ENCODE results near the gene CCDC170.

Gene CCDC170

DNA sequence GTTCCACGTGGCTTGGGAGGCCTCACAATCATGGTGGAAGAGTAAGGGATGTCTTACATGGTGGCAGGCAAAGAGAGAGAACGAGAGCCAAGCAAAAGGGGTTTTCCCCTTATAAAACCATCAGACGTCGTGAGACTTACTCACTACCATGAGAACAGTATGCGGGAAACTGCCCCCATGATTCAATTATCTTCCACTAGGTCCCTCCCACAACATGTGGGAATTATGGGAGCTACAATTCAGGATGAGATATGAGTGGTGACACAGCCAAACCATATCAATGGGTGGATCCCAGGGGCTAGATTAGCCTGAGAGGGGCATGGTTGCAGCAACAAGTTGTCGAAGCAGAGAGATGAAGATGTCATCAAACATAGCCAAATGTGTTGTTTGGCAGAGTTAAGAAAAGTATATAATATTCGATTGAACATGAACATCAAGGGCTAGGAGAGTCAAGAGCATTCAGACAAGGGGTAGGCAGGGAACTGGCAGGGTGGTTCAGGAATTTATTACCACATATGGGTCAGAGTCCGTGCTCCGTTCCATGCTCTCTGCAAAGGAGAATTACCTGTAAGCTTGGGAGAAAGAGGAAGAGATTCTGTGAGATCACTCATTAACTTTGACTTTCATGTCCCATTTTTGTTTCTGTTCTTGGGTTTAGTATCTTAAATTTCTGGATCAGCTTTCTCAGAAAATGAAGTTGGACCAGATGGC lies 98.8 kb downstream of the CCDC170 start:
- Histone ChIP-seq H3K4me1 (ENCODE audit: control insufficient read depth, insufficient read depth, low read length) (no peaks in the 10 kb centered on the region), H3K36me3 (ENCODE audit: insufficient read depth, low read length) (no peaks in the 10 kb centered on the region), H3K9me3 (replicated peaks; ENCODE audit: low read length) (no peaks in the 10 kb centered on the region), H3K4me2 (ENCODE audit: low read length) (no peak overlapping the region), H3K4me3 (ENCODE audit: low read length) (no peak overlapping the region), H3K27me3 (ENCODE audit: control insufficient read depth, insufficient read depth, low read length) (no peaks in the 10 kb centered on the region), H3K9ac (ENCODE audit: low read depth, low read length) (no peak overlapping the region)

DNA sequence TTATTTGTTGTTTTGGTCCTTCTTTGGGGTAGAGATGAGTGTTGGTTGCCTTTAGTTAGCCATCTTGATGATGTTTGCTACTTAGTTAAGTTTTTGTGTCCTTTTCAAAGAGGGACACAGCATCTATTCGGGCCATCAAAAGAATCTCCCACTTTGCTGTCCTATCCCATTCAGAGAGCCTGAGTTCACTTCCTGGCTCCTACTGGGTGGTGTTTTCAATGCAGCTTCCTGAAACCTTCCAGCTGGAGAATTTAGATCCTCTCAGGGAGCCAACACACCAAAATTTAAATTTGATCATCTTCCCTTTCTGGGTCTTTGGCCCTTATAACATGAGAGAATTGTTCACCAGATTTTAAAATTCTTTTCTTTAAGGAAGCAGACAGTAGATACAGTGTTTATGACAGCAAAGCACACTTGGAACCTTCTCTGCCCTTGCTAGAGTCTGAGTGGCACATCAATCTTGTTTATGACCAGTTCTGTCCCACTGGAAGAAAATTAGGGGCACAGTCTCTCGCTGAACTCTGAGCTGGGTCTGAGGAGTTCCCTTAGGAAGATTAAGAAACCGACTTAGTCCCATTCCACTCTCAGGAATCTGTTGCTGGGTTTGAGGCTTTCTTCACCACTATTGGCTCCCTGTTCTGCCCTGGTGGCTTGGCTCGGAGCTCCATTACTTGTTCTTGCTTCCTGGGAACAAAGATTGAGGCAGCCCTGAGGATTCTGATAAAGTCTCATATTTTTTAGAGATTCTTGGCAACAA lies 115.5 kb downstream of the CCDC170 start:
- H3K27me3 ChIP-seq (ENCODE audit: control insufficient read depth, insufficient read depth, low read length): no peaks in the 10 kb centered on the region
- no peaks in the 10 kb centered on the region for H3K9me3 ChIP-seq (replicated peaks; ENCODE audit: low read length)
- no peak overlapping the region for H3K9ac ChIP-seq (ENCODE audit: low read depth, low read length)
- H3K4me2 ChIP-seq (ENCODE audit: low read length): no peak overlapping the region
- H3K36me3 ChIP-seq (ENCODE audit: insufficient read depth, low read length): no peaks in the 10 kb centered on the region
- H3K4me1 ChIP-seq (ENCODE audit: control insufficient read depth, insufficient read depth, low read length): no peaks in the 10 kb centered on the region
- no peak overlapping the region for H3K4me3 ChIP-seq (ENCODE audit: low read length)

DNA sequence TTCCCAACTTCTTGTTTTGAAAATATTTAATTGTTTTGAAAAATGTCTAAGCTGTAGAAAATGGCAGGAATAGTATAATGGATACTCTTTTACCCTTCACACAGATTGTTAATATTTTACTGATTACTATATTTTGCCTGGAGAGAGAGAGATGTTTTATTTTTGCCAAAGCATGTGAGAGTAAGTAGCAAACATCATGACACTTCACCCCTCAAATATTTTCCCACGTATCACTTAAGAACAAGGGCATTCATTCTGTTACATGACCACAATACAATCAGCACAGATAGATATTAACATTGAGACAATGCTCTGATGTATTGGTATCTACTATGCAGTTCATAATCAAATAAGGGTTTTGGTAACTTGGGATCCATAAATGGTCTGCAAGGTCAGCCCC lies 116.5 kb downstream of the CCDC170 start:
- H3K27me3 ChIP-seq (ENCODE audit: control insufficient read depth, insufficient read depth, low read length): no peaks in the 10 kb centered on the region
- no peaks in the 10 kb centered on the region for H3K9me3 ChIP-seq (replicated peaks; ENCODE audit: low read length)
- no peak overlapping the region for H3K4me3 ChIP-seq (ENCODE audit: low read length)
- no peak overlapping the region for H3K4me2 ChIP-seq (ENCODE audit: low read length)
- no peaks in the 10 kb centered on the region for H3K36me3 ChIP-seq (ENCODE audit: insufficient read depth, low read length)
- no peaks in the 10 kb centered on the region for H3K4me1 ChIP-seq (ENCODE audit: control insufficient read depth, insufficient read depth, low read length)
- no peak overlapping the region for H3K9ac ChIP-seq (ENCODE audit: low read depth, low read length)

DNA sequence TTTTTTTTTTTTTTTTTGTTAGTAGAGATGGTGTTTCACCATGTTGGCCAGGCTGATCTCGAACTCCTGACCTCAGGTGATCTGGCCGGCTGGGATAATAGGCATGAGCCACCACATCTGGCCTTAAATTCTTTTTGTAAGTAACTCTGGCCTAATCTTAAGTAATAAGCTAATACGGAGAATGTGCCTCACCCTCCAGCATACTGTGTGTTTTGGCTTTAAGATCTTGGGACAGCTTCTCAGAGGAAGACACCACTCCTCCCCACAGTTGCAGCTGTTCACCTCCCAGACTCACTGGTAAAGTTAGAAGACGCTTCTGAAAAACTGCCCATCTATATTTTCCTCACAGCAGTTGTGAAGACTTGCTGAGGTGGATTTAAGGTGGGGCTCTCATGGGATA lies 120.8 kb downstream of the CCDC170 start:
- no peak overlapping the region for H3K4me2 ChIP-seq (ENCODE audit: low read length)
- H3K36me3 ChIP-seq (ENCODE audit: insufficient read depth, low read length): no peaks in the 10 kb centered on the region
- H3K9me3 ChIP-seq (replicated peaks; ENCODE audit: low read length): no peaks in the 10 kb centered on the region
- no peak overlapping the region for H3K9ac ChIP-seq (ENCODE audit: low read depth, low read length)
- H3K4me3 ChIP-seq (ENCODE audit: low read length): no peak overlapping the region
- no peaks in the 10 kb centered on the region for H3K4me1 ChIP-seq (ENCODE audit: control insufficient read depth, insufficient read depth, low read length)
- no peaks in the 10 kb centered on the region for H3K27me3 ChIP-seq (ENCODE audit: control insufficient read depth, insufficient read depth, low read length)

DNA sequence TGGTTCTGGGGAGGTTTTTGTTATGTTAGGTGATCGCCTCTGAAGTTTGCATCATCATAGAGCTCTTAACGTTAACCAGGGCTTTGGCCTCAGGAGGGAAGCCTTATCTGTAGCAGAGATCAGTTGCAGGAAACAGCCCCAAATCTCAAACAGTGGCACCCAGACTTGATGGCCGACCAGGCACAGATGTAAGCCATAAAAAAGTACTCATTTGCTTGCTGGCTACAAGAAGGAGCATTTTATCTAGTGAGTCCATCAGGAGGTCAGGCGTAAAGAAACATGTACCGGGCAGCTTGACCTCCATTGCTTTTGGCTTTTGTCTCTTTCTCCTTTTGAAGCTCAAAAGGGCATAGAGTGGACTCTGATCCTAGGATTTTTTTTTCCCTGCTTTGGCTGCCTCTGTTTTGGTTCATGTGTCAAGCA lies 122.3 kb downstream of the CCDC170 start:
- Histone ChIP-seq H3K27me3 (ENCODE audit: control insufficient read depth, insufficient read depth, low read length) (no peaks in the 10 kb centered on the region), H3K9me3 (replicated peaks; ENCODE audit: low read length) (no peaks in the 10 kb centered on the region), H3K4me2 (ENCODE audit: low read length) (no peak overlapping the region), H3K9ac (ENCODE audit: low read depth, low read length) (no peak overlapping the region), H3K36me3 (ENCODE audit: insufficient read depth, low read length) (no peaks in the 10 kb centered on the region), H3K4me1 (ENCODE audit: control insufficient read depth, insufficient read depth, low read length) (no peaks in the 10 kb centered on the region), H3K4me3 (ENCODE audit: low read length) (no peak overlapping the region)

DNA sequence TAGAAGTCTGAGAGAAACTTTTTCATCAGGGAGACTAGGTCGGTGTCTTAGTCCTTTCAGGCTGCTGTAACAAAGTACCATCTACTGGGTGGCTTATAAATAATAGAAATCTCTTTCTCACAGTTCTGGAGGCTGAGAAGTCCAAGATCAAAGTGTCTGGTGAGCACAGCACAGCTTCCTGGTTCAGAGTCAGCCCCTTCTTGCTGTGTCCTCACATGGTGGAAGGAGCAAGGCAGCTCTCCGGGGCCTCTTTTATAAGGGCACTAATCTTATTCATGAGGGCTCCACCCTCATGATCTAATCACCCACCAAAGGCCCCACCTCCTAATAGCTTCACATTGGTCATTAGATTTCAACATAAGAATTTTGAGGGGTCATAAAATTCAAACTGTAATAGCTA lies 122.8 kb downstream of the CCDC170 start:
- H3K4me1 ChIP-seq (ENCODE audit: control insufficient read depth, insufficient read depth, low read length): no peaks in the 10 kb centered on the region
- no peak overlapping the region for H3K4me3 ChIP-seq (ENCODE audit: low read length)
- no peak overlapping the region for H3K9ac ChIP-seq (ENCODE audit: low read depth, low read length)
- H3K4me2 ChIP-seq (ENCODE audit: low read length): no peak overlapping the region
- H3K27me3 ChIP-seq (ENCODE audit: control insufficient read depth, insufficient read depth, low read length): no peaks in the 10 kb centered on the region
- no peaks in the 10 kb centered on the region for H3K9me3 ChIP-seq (replicated peaks; ENCODE audit: low read length)
- no peaks in the 10 kb centered on the region for H3K36me3 ChIP-seq (ENCODE audit: insufficient read depth, low read length)

DNA sequence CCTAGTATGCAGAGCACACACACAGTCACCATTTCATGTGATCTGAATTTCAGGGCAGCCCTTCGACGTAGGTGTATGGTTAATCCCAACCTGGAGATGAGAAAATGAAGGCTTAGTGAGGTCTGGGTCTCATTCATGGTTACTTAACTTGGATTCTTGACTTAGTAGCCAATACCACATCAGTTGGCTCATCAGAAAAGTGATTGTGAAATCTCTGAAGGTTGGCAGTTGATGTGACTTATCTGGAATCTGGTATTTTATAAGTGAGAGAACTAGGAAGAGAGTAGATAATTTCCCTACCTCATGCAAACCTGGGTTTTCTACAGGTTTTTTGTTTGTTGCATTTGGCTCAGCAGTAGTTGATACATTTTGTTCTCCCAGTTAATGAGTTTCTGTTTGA lies 123.7 kb downstream of the CCDC170 start:
- no peaks in the 10 kb centered on the region for H3K36me3 ChIP-seq (ENCODE audit: insufficient read depth, low read length)
- no peaks in the 10 kb centered on the region for H3K27me3 ChIP-seq (ENCODE audit: control insufficient read depth, insufficient read depth, low read length)
- no peaks in the 10 kb centered on the region for H3K4me1 ChIP-seq (ENCODE audit: control insufficient read depth, insufficient read depth, low read length)
- H3K4me2 ChIP-seq (ENCODE audit: low read length): no peak overlapping the region
- H3K9ac ChIP-seq (ENCODE audit: low read depth, low read length): no peak overlapping the region
- H3K4me3 ChIP-seq (ENCODE audit: low read length): no peak overlapping the region
- no peaks in the 10 kb centered on the region for H3K9me3 ChIP-seq (replicated peaks; ENCODE audit: low read length)

DNA sequence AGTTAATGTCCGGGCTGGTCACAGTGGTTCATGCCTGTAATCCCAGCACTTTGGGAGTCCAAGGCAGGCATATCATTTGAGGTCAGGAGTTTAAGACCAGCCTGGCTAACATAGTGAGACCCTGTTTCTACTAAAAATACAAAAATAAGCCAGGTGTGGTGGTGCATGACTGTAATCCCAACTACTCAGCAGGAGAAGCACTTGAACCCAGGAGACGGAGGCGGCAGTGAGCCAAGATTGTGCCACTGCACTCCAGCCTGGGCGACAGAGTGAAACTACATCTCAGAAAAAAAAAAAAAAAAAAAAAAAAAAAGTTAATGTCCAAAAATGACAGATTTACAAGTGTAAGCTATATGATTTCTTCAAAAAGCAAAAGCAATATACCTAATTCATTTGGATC lies 124.9 kb downstream of the CCDC170 start:
- Histone ChIP-seq H3K4me2 (ENCODE audit: low read length) (no peak overlapping the region), H3K9ac (ENCODE audit: low read depth, low read length) (no peak overlapping the region), H3K4me3 (ENCODE audit: low read length) (no peak overlapping the region), H3K9me3 (replicated peaks; ENCODE audit: low read length) (no peaks in the 10 kb centered on the region), H3K36me3 (ENCODE audit: insufficient read depth, low read length) (no peaks in the 10 kb centered on the region), H3K4me1 (ENCODE audit: control insufficient read depth, insufficient read depth, low read length) (no peaks in the 10 kb centered on the region), H3K27me3 (ENCODE audit: control insufficient read depth, insufficient read depth, low read length) (no peaks in the 10 kb centered on the region)

DNA sequence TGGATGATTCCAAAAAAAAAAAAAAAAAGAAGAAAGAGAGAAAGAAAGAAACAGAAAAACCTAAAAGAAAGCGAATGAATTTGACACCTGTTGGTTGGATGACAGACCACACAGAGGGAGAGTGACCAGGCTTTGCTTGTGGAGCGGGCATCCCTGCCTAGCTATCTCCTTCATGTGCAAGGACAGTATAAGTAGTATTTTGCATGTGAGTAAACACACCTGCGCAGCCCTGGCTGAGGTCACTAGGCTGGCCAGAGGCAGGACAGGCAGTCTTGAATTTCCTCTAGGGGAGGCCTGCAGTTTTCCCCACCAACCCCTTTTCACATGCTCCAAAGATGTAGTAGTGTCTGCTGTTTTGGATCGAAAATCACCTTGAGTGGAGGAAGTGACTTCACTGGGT lies 126.4 kb downstream of the CCDC170 start:
- Histone ChIP-seq H3K27me3 (ENCODE audit: control insufficient read depth, insufficient read depth, low read length) (no peaks in the 10 kb centered on the region), H3K4me2 (ENCODE audit: low read length) (no peak overlapping the region), H3K9me3 (replicated peaks; ENCODE audit: low read length) (no peaks in the 10 kb centered on the region), H3K4me1 (ENCODE audit: control insufficient read depth, insufficient read depth, low read length) (no peaks in the 10 kb centered on the region), H3K36me3 (ENCODE audit: insufficient read depth, low read length) (no peaks in the 10 kb centered on the region), H3K4me3 (ENCODE audit: low read length) (no peak overlapping the region), H3K9ac (ENCODE audit: low read depth, low read length) (no peak overlapping the region)

DNA sequence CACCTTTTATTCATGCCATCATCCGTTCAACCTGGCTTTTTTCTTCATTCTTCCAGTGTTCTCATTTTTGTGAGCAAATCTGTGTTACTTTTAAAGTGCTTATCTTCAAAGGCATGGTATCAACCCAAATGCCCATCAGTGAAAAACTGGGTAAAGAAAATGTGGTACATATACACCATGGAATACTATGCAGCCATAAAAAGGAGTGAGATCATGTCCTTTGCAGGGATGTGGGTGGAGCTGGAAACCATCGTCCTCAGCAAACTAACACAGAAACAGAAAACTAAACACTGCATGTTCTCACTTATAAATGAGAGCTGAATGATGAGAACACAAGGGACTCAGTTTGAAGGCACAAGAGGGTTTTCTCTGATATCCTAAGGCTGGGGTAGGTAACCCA lies 130.3 kb downstream of the CCDC170 start:
- Histone ChIP-seq H3K9me3 (replicated peaks; ENCODE audit: low read length) (no peaks in the 10 kb centered on the region), H3K4me1 (ENCODE audit: control insufficient read depth, insufficient read depth, low read length) (peaks cover 7% of the 10 kb centered on the region), H3K4me2 (ENCODE audit: low read length) (no peak overlapping the region), H3K27me3 (ENCODE audit: control insufficient read depth, insufficient read depth, low read length) (no peaks in the 10 kb centered on the region), H3K4me3 (ENCODE audit: low read length) (no peak overlapping the region), H3K9ac (ENCODE audit: low read depth, low read length) (no peak overlapping the region), H3K36me3 (ENCODE audit: insufficient read depth, low read length) (no peaks in the 10 kb centered on the region)

DNA sequence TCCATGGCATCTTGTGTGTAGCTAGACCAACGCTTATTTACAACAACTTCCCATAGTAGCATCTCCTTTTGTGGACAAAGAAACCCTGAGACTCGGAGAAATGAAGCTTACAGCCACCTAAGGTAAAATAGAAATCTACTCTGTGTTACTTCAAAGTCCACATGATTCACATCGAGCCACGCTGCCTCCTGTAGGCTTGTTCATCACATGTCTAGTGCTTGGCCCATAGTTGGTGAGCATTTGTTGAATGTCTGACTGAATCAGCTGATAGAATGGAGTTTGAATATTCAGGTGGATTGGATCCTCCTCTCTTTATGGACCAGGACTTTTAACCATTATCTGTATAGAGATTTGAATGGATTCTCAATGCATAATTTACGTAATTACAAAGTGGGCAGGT lies 130.7 kb downstream of the CCDC170 start:
- H3K9me3 ChIP-seq (replicated peaks; ENCODE audit: low read length): no peaks in the 10 kb centered on the region
- no peaks in the 10 kb centered on the region for H3K27me3 ChIP-seq (ENCODE audit: control insufficient read depth, insufficient read depth, low read length)
- no peaks in the 10 kb centered on the region for H3K36me3 ChIP-seq (ENCODE audit: insufficient read depth, low read length)
- H3K4me2 ChIP-seq (ENCODE audit: low read length): no peak overlapping the region
- H3K9ac ChIP-seq (ENCODE audit: low read depth, low read length): no peak overlapping the region
- H3K4me3 ChIP-seq (ENCODE audit: low read length): no peak overlapping the region
- peaks cover 7% of the 10 kb centered on the region for H3K4me1 ChIP-seq (ENCODE audit: control insufficient read depth, insufficient read depth, low read length)
